ENCODE results near the gene RPS6KL1.

RPS6KL1 gene

GRCh38 chr14:74859757-74860552 lies 63.1 kb downstream of the RPS6KL1 start:
- H3K4me1 ChIP-seq (ENCODE audit: low read length): no peaks in the 10 kb centered on the region
- H2AFZ ChIP-seq (ENCODE audit: low read length): no peak overlapping the region
- H3K9ac ChIP-seq (ENCODE audit: low read length): no peak overlapping the region
- no peak overlapping the region for H3K27ac ChIP-seq (ENCODE audit: low read length)
- H3K36me3 ChIP-seq (replicated peaks; ENCODE audit: insufficient read depth, low read length): no peaks in the 10 kb centered on the region
- TF ChIP-seq EZH2phosphoT487 (IDR thresholded peaks at IDR 0.05; ENCODE audit: low read length): no peak
- TF ChIP-seq, protein P1, sequence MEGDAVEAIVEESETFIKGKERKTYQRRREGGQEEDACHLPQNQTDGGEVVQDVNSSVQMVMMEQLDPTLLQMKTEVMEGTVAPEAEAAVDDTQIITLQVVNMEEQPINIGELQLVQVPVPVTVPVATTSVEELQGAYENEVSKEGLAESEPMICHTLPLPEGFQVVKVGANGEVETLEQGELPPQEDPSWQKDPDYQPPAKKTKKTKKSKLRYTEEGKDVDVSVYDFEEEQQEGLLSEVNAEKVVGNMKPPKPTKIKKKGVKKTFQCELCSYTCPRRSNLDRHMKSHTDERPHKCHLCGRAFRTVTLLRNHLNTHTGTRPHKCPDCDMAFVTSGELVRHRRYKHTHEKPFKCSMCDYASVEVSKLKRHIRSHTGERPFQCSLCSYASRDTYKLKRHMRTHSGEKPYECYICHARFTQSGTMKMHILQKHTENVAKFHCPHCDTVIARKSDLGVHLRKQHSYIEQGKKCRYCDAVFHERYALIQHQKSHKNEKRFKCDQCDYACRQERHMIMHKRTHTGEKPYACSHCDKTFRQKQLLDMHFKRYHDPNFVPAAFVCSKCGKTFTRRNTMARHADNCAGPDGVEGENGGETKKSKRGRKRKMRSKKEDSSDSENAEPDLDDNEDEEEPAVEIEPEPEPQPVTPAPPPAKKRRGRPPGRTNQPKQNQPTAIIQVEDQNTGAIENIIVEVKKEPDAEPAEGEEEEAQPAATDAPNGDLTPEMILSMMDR (IDR thresholded peaks at IDR 0.05; ENCODE audit: low read length): no peak
- TF ChIP-seq EZH2 (optimal IDR thresholded peaks at IDR 0.05; ENCODE audit: low read depth, low read length): no peak
- no peak overlapping the region for H3K4me2 ChIP-seq (ENCODE audit: low read depth, low read length)
- H3K9me2 ChIP-seq (replicated peaks; ENCODE audit: insufficient read depth, low read length): no peaks in the 10 kb centered on the region
- no peaks in the 10 kb centered on the region for H3K27me3 ChIP-seq (replicated peaks; ENCODE audit: insufficient read depth, low read length)
- H3F3A ChIP-seq (ENCODE audit: insufficient read depth, low read length): no peaks in the 10 kb centered on the region
- H4K20me1 ChIP-seq (ENCODE audit: insufficient read depth, low read length): no peaks in the 10 kb centered on the region
- DNase-seq: no peak
- H3K79me2 ChIP-seq (ENCODE audit: low read length): no peaks in the 10 kb centered on the region
- no peak overlapping the region for H3K4me3 ChIP-seq (ENCODE audit: low read length)
- H3K9me3 ChIP-seq (replicated peaks; ENCODE audit: insufficient read depth, low read length): no peaks in the 10 kb centered on the region

DNA sequence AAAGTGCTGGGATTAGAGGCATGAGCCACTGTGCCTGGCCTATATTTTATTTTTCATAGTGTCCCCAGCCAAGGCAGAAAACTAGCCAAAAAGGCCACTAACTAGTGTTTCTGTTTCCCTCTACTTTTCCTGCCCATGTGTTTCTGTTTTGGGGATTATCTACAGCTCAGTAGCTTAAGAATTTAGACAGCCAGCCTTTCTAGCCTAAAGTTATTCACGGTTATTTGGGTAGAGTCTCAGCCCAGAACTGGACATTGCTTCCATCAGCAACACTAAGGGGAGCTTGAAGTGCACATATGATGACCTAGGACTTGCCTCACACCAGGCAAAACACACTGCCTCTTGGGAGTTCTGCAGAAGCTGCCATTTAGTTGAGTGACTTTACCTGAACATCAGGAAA lies 65.0 kb downstream of the RPS6KL1 start:
- H3K9me3 ChIP-seq (replicated peaks; ENCODE audit: insufficient read depth, low read length): no peaks in the 10 kb centered on the region
- no peak for DNase-seq
- TF ChIP-seq EZH2phosphoT487 (IDR thresholded peaks at IDR 0.05; ENCODE audit: low read length) (no peak), EZH2 (optimal IDR thresholded peaks at IDR 0.05; ENCODE audit: low read depth, low read length) (no peak)
- TF ChIP-seq, protein P1 (IDR thresholded peaks at IDR 0.05; ENCODE audit: low read length): no peak

GRCh38 chr14:74856366-74856765 lies 66.7 kb downstream of the RPS6KL1 start:
- no peaks in the 10 kb centered on the region for H3K79me2 ChIP-seq (ENCODE audit: low read length)
- H3F3A ChIP-seq (ENCODE audit: insufficient read depth, low read length): no peaks in the 10 kb centered on the region
- H3K36me3 ChIP-seq (replicated peaks; ENCODE audit: insufficient read depth, low read length): no peaks in the 10 kb centered on the region
- no peaks in the 10 kb centered on the region for H3K9me2 ChIP-seq (replicated peaks; ENCODE audit: insufficient read depth, low read length)
- no peak for DNase-seq
- H3K27ac ChIP-seq (ENCODE audit: low read length): no peak overlapping the region
- H3K9me3 ChIP-seq (replicated peaks; ENCODE audit: insufficient read depth, low read length): no peaks in the 10 kb centered on the region
- no peak overlapping the region for H3K4me2 ChIP-seq (ENCODE audit: low read depth, low read length)
- no peaks in the 10 kb centered on the region for H3K4me1 ChIP-seq (ENCODE audit: low read length)
- no peak overlapping the region for H3K4me3 ChIP-seq (ENCODE audit: low read length)
- H3K27me3 ChIP-seq (replicated peaks; ENCODE audit: insufficient read depth, low read length): no peaks in the 10 kb centered on the region
- TF ChIP-seq EZH2phosphoT487 (IDR thresholded peaks at IDR 0.05; ENCODE audit: low read length): no peak
- no peak for TF ChIP-seq EZH2 (optimal IDR thresholded peaks at IDR 0.05; ENCODE audit: low read depth, low read length)
- TF ChIP-seq, protein P1 (IDR thresholded peaks at IDR 0.05; ENCODE audit: low read length): no peak
- no peak overlapping the region for H2AFZ ChIP-seq (ENCODE audit: low read length)
- H3K9ac ChIP-seq (ENCODE audit: low read length): no peak overlapping the region
- H4K20me1 ChIP-seq (ENCODE audit: insufficient read depth, low read length): no peaks in the 10 kb centered on the region

More for the DNA sequence above, 65.0 kb downstream of the RPS6KL1 start:
- Histone ChIP-seq H3K4me3 (ENCODE audit: low read length) (no peak overlapping the region), H3K27me3 (replicated peaks; ENCODE audit: insufficient read depth, low read length) (no peaks in the 10 kb centered on the region), H3K36me3 (replicated peaks; ENCODE audit: insufficient read depth, low read length) (no peaks in the 10 kb centered on the region), H3K4me2 (ENCODE audit: low read depth, low read length) (no peak overlapping the region), H4K20me1 (ENCODE audit: insufficient read depth, low read length) (no peaks in the 10 kb centered on the region), H3F3A (ENCODE audit: insufficient read depth, low read length) (no peaks in the 10 kb centered on the region), H2AFZ (ENCODE audit: low read length) (no peak overlapping the region), H3K9ac (ENCODE audit: low read length) (no peak overlapping the region), H3K27ac (ENCODE audit: low read length) (no peak overlapping the region), H3K4me1 (ENCODE audit: low read length) (no peaks in the 10 kb centered on the region), H3K79me2 (ENCODE audit: low read length) (no peaks in the 10 kb centered on the region), H3K9me2 (replicated peaks; ENCODE audit: insufficient read depth, low read length) (no peaks in the 10 kb centered on the region)
